GM04504 (cell line): ENCODE results near the gene STARD10.

Source experiments
- DNase-seq: peaks from one replicate; pipeline ENCODE4 v3.0.0-alpha.2; 2012; ENCODE audit warnings: low read depth

Gene STARD10

DNA sequence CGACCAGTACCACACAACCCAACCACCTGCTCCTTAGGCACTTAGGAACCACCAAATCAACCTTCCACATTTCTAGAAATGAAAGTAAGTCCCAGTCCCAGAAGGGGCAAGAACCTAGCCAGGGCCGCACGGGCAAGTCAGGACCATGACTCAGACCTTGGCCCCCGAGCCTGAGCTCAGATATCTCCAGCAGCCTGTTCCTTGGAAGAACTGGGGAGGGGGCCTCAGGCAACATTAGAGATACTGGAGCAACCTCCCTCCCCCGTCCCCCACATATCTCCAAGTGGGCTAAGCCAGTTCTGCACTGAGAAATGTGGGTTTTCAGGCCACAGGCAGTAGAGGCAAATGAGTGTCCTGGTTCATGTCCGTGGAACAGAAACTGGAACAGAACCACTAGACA is 49.4 kb downstream of the STARD10 start:
- DNase-seq, result no peak

- DNase-seq, result no peak
These were observed 50.3 kb downstream of the STARD10 start for GRCh38 chr11:72743321-72744221.

- no peak for DNase-seq
These were observed 51.1 kb downstream of the STARD10 start for GRCh38 chr11:72742513-72743320.

DNA sequence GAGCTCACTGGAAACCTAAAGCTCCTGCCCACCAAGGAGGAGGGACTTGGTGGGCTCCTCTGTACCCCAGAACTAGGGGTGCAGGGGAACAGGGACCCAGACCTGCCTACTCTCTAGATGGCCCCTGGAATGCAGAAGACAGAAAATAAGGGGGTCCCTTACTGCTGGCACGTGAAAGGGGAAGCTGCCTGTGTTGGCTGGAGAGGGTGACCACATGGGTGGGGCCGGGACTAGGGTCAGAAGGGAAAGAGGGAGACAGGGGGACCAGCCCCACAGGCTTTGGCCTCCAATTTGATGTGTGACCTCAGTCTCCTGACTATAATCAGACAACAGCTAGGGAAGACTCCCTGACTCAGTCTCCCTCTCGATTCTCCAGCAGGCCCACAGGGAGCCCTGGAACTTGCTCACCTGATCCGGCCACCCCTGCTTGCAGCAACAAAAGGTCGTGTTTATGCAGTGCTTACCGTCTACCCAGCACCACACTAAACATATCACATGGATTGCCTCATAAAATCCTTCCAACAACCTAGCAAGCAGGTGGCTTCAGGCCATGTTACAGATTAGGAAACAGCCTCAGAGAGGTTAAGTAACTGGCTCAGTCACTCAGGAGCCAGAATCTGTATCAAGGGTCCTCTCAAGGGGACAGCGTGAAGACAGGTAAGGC is 51.9 kb downstream of the STARD10 start:
- no peak for DNase-seq

DNA sequence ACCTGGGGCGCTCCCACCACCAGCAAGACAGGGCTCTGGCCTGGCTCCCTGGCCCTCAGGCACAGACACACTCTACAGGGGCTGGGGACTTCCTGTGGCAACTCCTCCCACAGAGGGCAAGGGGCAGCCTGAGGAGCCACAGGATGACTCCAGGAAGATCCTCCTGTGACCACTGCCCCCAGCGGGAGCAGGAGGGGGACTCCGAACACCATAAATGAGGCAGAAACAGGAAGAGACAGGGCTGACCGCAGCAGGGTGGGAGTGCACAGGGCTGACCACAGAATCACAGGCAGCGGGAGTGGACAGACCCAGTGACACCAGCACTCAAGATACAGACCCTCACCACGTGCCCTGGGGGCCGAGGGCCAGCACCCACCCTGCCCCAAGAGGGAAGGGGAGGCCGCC is 52.4 kb downstream of the STARD10 start:
- no peak for DNase-seq

DNA sequence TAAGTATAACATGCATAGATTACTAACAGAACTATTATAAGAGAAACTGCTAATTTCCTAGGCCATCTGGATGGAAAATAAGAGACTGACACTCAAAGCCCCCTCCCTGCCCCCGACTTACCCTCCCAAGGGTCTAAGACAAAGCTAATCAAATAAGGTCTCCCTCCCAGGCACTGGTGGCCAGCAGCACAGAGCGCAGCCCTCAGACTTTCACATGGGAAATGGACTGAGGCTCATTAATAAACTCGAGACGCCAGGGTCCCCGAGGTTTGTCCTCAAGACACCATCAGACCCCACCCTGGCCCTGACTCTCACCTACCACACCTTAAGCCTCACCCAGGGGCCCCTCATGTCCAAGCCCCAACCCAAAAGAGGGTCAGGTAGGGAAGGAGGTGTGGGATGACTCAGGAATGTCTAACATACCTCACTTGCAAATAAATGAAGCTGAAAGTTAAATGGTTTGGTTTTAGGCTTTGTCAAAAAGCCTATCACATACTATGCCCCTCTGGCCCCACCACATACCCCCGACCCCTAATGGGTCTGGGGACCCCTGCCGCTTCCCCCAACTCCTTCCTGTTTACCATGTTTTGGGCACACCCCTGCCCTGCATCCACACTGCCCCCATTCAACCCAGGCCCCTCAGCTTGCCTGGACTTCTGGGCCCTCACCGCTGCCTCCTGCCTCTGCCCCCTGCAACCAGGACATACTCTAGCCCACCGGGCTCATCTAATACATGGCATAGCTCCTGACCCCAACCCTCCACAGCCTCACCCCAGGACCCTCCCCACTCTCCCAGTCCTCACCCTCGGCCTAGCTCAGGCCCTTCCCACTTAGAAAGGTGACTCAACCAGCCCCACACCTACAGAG is 53.1 kb downstream of the STARD10 start:
- no peak for DNase-seq

- DNase-seq, result no peak
These were observed 53.8 kb downstream of the STARD10 start for GRCh38 chr11:72740060-72740424.

- no peak for DNase-seq
These were observed 54.4 kb downstream of the STARD10 start for GRCh38 chr11:72739240-72740059.

GRCh38 chr11:72738199-72739141 is 55.4 kb downstream of the STARD10 start:
- DNase-seq, result peak; percentile 30

DNA sequence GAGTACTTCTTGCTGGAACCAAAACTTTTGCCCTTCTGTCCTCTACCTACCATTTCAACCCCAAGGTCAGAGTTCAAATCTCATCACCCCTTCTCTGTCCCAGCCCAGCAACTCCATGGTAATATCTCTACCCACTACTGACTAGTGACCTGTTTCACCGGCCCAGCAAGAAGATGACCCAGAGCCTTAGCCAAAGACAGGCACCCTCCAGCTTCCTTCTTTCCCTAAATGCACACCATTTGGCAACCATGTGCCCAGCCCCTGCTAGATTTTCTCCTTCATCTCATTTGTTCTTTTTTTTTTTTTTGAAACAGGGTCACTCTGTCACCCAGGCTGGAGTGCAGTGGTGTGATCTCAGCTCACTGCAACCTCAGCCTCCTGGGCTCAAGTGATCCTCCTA is 56.5 kb downstream of the STARD10 start:
- no peak for DNase-seq

DNA sequence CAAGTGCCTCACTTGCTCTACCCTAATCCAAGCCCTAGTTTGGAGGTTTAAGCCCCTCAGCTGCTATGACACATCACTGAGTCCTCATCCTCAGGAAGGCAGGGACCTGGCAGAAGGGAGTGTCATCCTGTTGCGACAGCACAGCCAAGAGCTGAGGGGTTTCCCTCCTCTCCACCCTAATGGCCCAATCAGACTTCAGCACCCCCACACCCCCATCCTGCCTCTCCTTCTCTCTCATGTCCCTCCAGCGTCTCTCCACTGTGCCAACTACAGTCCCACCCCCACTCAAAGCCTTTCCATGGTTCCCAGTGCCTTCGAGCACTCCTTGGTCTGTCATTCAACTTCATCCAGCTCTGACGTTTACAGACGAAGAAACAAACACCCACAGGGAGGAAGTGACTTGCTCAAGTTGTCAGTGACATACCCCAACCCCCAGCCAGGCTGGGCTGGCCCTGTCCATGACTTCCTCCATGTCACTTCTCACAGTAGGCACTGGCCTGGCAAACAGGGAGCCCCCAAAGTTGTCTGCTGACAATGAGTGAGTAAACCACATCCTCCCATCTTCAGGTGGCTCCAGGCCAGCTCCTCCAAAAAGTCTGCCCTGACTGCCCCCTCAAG is 57.3 kb downstream of the STARD10 start:
- no peak for DNase-seq

DNA sequence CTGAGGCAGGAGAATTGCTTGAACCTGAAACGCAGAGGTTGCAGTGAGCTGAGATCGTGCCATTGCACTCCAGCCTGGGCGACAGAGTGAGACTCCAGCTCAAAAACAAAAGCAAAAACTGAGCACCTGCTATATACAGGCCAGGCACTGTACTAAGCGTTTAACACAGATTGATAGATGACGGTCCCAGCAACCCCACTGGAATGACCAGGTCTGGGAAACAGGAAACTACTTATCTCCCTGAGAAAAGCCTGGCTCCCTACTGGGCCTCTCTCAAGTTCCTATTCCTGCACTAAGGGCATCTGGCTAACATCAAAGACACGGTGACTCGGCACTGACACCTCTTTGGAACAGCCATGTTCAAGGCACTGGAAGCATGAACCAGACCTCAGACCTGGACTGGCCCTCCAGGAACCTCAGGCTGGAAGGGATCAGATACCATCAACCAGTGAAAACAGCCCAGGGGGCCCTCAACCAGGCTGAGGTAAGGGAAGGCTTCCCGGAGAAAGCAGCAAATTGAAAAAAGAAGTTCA is 58.3 kb downstream of the STARD10 start:
- no peak for DNase-seq

GRCh38 chr11:72732329-72732728 is 61.5 kb downstream of the STARD10 start:
- DNase-seq, result no peak

GRCh38 chr11:72730737-72731136 is 63.1 kb downstream of the STARD10 start:
- no peak for DNase-seq

GRCh38 chr11:72730243-72730642 is 63.6 kb downstream of the STARD10 start:
- no peak for DNase-seq

DNA sequence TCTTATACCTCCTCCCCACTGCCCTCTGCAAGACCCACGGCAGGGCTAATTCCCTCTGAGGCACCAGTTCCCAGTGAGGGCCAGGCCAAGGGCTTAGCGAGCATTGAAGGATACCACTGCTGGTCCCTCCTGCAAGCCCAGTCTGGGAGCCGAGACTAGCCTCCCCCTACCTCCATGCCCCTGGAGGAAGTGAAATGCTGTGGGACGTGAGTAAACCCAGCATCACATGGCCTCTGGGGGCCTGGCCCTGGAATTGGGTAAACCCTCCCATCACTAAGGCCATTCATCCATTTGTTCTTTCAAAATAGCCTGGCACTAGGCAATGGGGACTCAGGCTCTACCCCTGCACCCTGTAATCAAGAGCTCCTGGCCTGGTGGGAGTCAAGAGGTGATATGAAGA is 66.3 kb downstream of the STARD10 start:
- no peak for DNase-seq

- DNase-seq, result no peak
These were observed 67.3 kb downstream of the STARD10 start for GRCh38 chr11:72726266-72727220.

DNA sequence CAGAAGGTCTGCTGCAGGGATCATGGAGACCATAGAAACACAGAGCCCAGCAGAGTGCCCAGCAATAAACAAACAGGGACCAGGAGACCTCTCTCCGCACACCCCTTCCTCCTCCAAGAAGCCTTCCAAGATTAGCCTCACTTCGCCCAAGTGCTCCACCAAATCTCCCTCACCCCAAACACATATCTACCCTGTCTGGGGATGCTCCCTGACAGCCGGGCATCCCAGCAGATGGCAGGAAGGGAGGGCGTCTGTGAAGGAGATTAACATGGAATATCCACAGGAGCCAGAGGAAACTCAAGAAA is 68.2 kb downstream of the STARD10 start:
- DNase-seq, result no peak
